ENCODE results near the gene KANSL2. TPM values are rescaled to one million over a fixed set of nuclear protein-coding genes. Genes with fewer than 3 reads are reported as not detected.
"Not testable (repeated sequence)": the region's sequence is repeated elsewhere in the genome, so short reads cannot be mapped to it uniquely, and the experiment has no call there.

The KANSL2 gene
- total RNA-seq, 1 experiment from 2014 or later: 48.1 TPM

GRCh38 chr12:48728807-48729206 is 46.8 kb upstream of the KANSL2 start (continued):
- TF ChIP-seq ESRRA (CRISPR knock-in tag; IDR thresholded peaks at IDR 0.05; ENCODE audit: borderline replicate concordance) (no peak), FOXP4 (CRISPR knock-in tag; IDR thresholded peaks at IDR 0.05) (no peak), MAX (CRISPR knock-in tag; IDR thresholded peaks at IDR 0.05) (no peak), ZNF512 (CRISPR knock-in tag; IDR thresholded peaks at IDR 0.05; ENCODE audit: borderline replicate concordance) (no peak), E2F4 (CRISPR knock-in tag; IDR thresholded peaks at IDR 0.05; ENCODE audit: borderline replicate concordance, low read depth) (no peak), NFATC4 (CRISPR knock-in tag; IDR thresholded peaks at IDR 0.05) (no peak), E2F1 (CRISPR knock-in tag; IDR thresholded peaks at IDR 0.05) (no peak), MXD4 (CRISPR knock-in tag; IDR thresholded peaks at IDR 0.05; ENCODE audit: borderline replicate concordance) (no peak), GRHL2 (CRISPR knock-in tag; IDR thresholded peaks at IDR 0.05; ENCODE audit: insufficient replicate concordance, severe bottlenecking) (no peak), ZMAT4 (CRISPR knock-in tag; IDR thresholded peaks at IDR 0.05) (no peak), ZNF219 (CRISPR knock-in tag; IDR thresholded peaks at IDR 0.05; ENCODE audit: borderline replicate concordance) (no peak)

- H3K4me1 Mint-ChIP-seq; DNase-seq (ENCODE audit: low spot score); POLR2A ChIA-PET; ATAC-seq; CTCF ChIA-PET; H3K27ac Mint-ChIP-seq; H3K4me3 Mint-ChIP-seq: not testable (repeated sequence)
- Mint-ChIP-seq H3K9me3 (peaks cover 41% of the 10 kb centered on the region), H3K36me3 (peaks cover 11% of the 10 kb centered on the region), H3K27me3 (ENCODE audit: low read depth) (peaks cover 13% of the 10 kb centered on the region; the same call in 1 of the 2 replicates)
Measured at GRCh38 chr12:48720737-48721136, 38.7 kb upstream of the KANSL2 start.

- peaks cover 13% of the 10 kb centered on the region; the same call in 1 of the 2 replicates for H3K27me3 Mint-ChIP-seq (ENCODE audit: low read depth)
- DNase-seq (ENCODE audit: low spot score); CTCF ChIA-PET; POLR2A ChIA-PET; ATAC-seq; H3K4me3 Mint-ChIP-seq; H3K4me1 Mint-ChIP-seq; H3K27ac Mint-ChIP-seq: not testable (repeated sequence)
- H3K9me3 Mint-ChIP-seq: peaks cover 38% of the 10 kb centered on the region
- peaks cover 11% of the 10 kb centered on the region for H3K36me3 Mint-ChIP-seq
Measured at GRCh38 chr12:48720171-48720570, 38.1 kb upstream of the KANSL2 start.

GRCh38 chr12:48719002-48719401 is 37.0 kb upstream of the KANSL2 start:
- CTCF ChIA-PET; H3K4me3 Mint-ChIP-seq; POLR2A ChIA-PET; H3K27ac Mint-ChIP-seq; ATAC-seq; DNase-seq (ENCODE audit: low spot score): not testable (repeated sequence)
- Mint-ChIP-seq H3K4me1 (peaks cover 12% of the 10 kb centered on the region), H3K36me3 (peaks cover 20% of the 10 kb centered on the region), H3K27me3 (ENCODE audit: low read depth) (peaks cover 13% of the 10 kb centered on the region; the same call in 1 of the 2 replicates), H3K9me3 (peaks cover 38% of the 10 kb centered on the region)

Measured in WTC11 (cell line).